ENCODE results near the gene STMND1.
A peak's percentile ranks its signal among the peaks of the same experiment; 100 is the strongest.

STMND1 gene

DNA sequence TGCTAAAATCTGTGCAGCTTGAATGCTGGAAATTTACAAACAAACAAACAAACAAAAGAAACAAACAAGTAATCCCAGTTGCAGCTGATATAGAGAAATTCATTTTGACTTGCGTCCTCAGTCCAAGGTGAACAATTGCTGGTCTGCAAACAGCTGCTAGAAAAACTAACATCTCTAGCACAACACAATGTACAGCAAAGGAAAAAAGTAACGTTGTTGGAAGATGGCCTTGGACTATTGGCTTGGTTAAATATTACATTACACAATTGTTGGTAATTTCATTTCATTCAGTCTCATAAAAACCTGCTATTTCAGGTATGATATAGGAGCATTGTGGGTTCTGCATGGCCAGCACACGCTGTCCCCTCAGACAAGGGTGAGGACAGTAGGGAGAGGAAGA lies 50.0 kb downstream of the STMND1 start:
- TF ChIP-seq CTCF (IDR thresholded peaks at IDR 0.05; ENCODE audit: low read depth, low read length), result no peak
- H3K4me3 ChIP-seq (ENCODE audit: low read depth, low read length), result no peak overlapping the region
- in situ Hi-C loops (cut with HindIII; ENCODE audit: low sequenced_read_pairs), result no loop called here
- DNase-seq (ENCODE audit: low read depth, low spot score), result no peak

DNA sequence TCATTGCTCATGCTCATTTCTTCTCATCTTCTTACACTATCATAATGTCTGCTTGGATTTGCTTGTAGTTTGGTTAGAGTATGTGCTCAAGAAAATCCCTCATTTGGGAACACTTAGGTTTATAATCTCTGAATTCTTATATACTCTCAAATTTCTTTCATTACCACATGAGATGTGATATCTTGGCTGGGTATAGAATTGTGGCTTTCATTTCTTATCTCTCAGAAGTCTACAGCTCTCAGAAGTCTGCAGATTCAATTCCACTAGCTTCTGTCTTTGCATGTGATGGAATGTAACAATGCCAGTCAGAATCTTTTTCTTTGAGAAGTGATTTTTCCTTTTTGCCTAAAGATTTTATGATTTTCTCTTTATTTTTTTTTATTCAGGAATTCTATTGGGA lies 50.9 kb downstream of the STMND1 start:
- in situ Hi-C loops (cut with HindIII; ENCODE audit: low sequenced_read_pairs), result no loop called here
- no peak for DNase-seq (ENCODE audit: low read depth, low spot score)
- TF ChIP-seq CTCF (IDR thresholded peaks at IDR 0.05; ENCODE audit: low read depth, low read length), result no peak

DNA sequence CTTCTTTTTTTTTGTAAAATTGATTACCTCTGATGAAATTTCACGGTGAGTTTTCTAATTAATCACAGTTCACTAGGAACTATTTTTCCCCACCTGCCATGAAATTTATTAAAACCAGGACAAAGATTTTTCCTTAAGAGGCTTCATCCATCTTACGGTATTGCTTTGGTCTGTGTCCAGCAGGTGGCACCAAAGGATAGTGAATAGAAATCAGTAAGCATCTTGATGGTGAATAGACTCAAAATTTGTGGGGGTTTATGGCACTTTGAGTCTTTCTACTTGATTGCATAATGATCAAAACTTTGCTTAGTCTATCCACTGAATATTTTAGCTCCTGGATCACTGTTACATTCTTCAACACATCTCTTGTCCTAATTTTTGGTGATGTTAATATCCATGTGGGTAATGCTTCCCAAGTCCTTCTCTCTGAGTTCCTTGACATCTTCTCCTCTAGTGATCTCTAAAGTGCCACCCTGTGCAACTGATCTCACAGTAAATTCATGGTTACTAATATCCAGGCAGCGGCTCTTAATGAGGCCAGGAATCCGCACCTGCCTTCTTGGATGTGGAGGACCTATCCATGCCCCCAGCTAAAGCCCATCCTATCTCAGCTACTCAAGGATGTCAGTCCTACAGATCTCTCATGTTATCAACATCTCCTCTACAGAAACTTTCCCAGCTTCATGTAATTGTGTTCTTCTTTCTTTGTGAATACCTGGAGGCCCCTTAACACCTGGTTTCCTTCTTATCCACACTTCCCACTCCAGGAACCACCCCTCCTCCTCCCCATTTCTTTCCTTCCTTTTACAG lies 54.5 kb downstream of the STMND1 start:
- H3K4me3 ChIP-seq (ENCODE audit: low read depth, low read length), result no peak overlapping the region
- in situ Hi-C loops (cut with HindIII; ENCODE audit: low sequenced_read_pairs), result no loop called here
- peak; percentile 85 for DNase-seq (ENCODE audit: low read depth, low spot score)
- peak; percentile 71 for TF ChIP-seq CTCF (IDR thresholded peaks at IDR 0.05; ENCODE audit: low read depth, low read length)

More for the DNA sequence above, 50.9 kb downstream of the STMND1 start:
- H3K4me3 ChIP-seq (ENCODE audit: low read depth, low read length), result no peak overlapping the region

GRCh38 chr6:17156966-17157365 lies 55.1 kb downstream of the STMND1 start:
- in situ Hi-C loops (cut with HindIII; ENCODE audit: low sequenced_read_pairs), result no loop called here
- DNase-seq (ENCODE audit: low read depth, low spot score), result no peak
- TF ChIP-seq CTCF (IDR thresholded peaks at IDR 0.05; ENCODE audit: low read depth, low read length), result no peak
- H3K4me3 ChIP-seq (ENCODE audit: low read depth, low read length), result no peak overlapping the region

GRCh38 chr6:17157617-17158016 lies 55.8 kb downstream of the STMND1 start:
- TF ChIP-seq CTCF (IDR thresholded peaks at IDR 0.05; ENCODE audit: low read depth, low read length), result no peak
- H3K4me3 ChIP-seq (ENCODE audit: low read depth, low read length), result no peak overlapping the region
- no peak for DNase-seq (ENCODE audit: low read depth, low spot score)
- in situ Hi-C loops (cut with HindIII; ENCODE audit: low sequenced_read_pairs), result no loop called here

DNA sequence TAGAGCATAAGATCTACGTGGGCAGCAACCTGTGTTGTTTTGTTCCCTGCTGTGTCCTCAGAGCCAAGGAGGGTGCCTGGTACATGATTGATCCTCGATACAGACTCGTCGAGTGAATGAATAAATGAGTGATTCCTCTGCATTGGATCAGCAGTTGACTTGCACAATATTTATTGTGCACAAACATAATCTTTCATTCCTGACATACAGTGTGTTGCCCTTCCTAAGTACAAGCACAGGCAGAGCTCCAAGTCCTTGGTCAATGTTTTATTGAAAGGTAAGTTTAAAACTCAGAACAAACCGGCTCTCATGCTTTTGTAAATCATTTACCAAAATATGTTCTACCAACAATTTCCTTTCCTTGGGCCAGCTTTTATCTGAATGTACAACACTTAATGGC lies 57.4 kb downstream of the STMND1 start:
- no peak overlapping the region for H3K4me3 ChIP-seq (ENCODE audit: low read depth, low read length)
- no peak for TF ChIP-seq CTCF (IDR thresholded peaks at IDR 0.05; ENCODE audit: low read depth, low read length)
- DNase-seq (ENCODE audit: low read depth, low spot score), result no peak
- in situ Hi-C loops (cut with HindIII; ENCODE audit: low sequenced_read_pairs), result no loop called here

All from astrocyte of the spinal cord (primary cell).